NT2/D1 (cell line): ENCODE measurements around the gene NETO2.
"Not testable (repeated sequence)": the region's sequence is repeated elsewhere in the genome, so short reads cannot be mapped to it uniquely, and the experiment has no call there.

Source experiments
- DNase-seq: peaks from one replicate; pipeline ENCODE4 v3.0.0-alpha.2; 2011; ENCODE audit warnings: low read depth, low spot score
- H3K27me3 ChIP-seq: 2 replicates; pipeline ENCODE4 v1.6.0; 2011; ENCODE audit warnings: mild to moderate bottlenecking; ENCODE audit not compliant: insufficient read length, insufficient read depth
- H3K36me3 ChIP-seq: 2 replicates; pipeline ENCODE4 v1.6.1; 2011; ENCODE audit warnings: mild to moderate bottlenecking, low read length, mixed read lengths; ENCODE audit not compliant: insufficient read depth, insufficient read length
- H3K4me1 ChIP-seq: 2 replicates; pipeline ENCODE4 v1.5.1; 2011; ENCODE audit not compliant: insufficient read depth, insufficient read length
- H3K4me3 ChIP-seq: 2 replicates; pipeline ENCODE4 v1.5.1; 2011; ENCODE audit warnings: low read depth; ENCODE audit not compliant: insufficient read length
- H3K9ac ChIP-seq: 2 replicates; pipeline ENCODE4 v1.6.0; 2011; ENCODE audit warnings: low read depth; ENCODE audit not compliant: insufficient read length
- H3K9me3 ChIP-seq: 2 replicates; pipeline ENCODE4 v1.5.1; 2011; ENCODE audit warnings: mild to moderate bottlenecking, low read length; ENCODE audit not compliant: insufficient read depth
- SUZ12 ChIP-seq: IDR thresholded peaks from 2 replicates; pipeline ENCODE4 v1.6.1; 2011; ENCODE audit not compliant: insufficient read length, insufficient read depth; ENCODE audit errors: extremely low read depth
- YY1 ChIP-seq: IDR thresholded peaks from 2 replicates; pipeline ENCODE4 v1.6.1; 2011; ENCODE audit not compliant: insufficient read length, insufficient read depth
- ZNF274 ChIP-seq: IDR thresholded peaks from 2 replicates; pipeline ENCODE4 v1.6.1; 2011; ENCODE audit warnings: mild to moderate bottlenecking, low read depth, low read length

NETO2 gene

DNA sequence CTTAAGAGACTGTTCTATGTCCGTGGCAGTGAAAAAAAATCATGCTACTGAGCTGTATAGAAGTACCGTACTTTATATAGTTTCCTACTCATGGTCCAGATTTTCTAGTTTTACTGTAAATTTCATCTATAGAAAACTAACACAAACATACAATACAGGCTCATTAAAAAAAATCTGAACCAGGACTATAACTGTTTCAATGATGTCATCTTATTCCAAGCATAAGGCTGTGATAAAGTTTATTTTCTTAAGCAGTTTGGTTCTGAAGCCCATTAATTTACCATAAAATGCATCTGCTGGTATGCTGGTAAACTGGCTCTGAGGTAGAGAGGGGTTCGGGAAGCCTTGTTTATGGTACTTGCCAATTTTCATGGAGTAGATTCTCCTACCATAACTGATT lies 16.7 kb upstream of the NETO2 start:
- no peaks in the 10 kb centered on the region for H3K9me3 ChIP-seq
- H3K36me3 ChIP-seq, result peaks cover 3% of the 10 kb centered on the region
- DNase-seq, result no peak
- TF ChIP-seq SUZ12 (no peak), ZNF274 (no peak), YY1 (no peak)
- H3K4me3 ChIP-seq, result no peak overlapping the region
- no peaks in the 10 kb centered on the region for H3K27me3 ChIP-seq
- no peak overlapping the region for H3K9ac ChIP-seq
- H3K4me1 ChIP-seq, result no peaks in the 10 kb centered on the region

DNA sequence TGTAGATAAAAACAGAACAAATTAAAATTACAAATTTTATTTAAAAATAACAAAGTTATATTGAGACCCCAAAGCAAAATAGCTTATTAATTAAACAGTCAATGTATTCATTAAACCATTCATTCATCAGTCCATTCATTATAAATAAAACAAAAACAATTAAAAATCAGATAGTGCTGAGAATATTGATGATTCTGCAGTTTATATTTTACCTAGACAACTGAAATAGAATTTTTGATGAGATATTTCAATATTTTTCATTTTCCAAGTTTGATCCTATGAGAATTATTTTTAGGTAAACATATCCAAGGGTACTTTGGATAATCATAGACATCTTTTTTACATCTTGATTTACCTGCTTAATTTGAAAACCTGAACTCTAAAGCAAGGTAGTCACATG lies 15.2 kb upstream of the NETO2 start:
- TF ChIP-seq ZNF274 (no peak), YY1 (no peak), SUZ12 (no peak)
- H3K36me3 ChIP-seq, result peaks cover 3% of the 10 kb centered on the region
- no peak for DNase-seq

DNA sequence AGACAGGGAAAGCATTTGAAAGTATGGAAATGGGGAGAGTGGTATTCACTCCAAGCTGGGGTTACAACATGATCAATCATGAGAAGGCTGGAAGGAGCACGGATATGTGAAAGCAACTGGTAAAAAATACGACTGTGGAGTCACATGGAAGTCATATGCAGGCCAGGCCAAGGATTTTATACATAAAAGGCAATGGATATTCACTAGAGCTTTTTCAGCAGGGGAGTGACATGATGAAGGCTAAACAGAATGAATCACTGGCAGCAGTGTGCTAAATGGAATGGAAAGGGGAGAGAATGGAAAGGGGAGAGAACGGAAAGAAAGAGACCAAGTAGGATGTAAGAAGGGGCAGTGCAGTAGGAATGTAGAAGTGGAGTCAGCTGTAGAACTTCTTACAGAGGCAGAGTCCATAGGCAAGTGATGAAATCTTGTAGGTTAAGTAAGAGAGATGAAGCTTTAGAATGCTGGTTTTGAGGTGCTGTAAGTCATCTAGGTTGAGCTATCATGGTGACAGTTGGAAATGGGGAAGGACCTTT lies 13.0 kb upstream of the NETO2 start:
- no peak for TF ChIP-seq SUZ12
- TF ChIP-seq YY1, result no peak
- TF ChIP-seq ZNF274, result no peak
- no peak for DNase-seq
- Histone ChIP-seq H3K4me1 (no peaks in the 10 kb centered on the region), H3K9me3 (peaks cover 16% of the 10 kb centered on the region; the same call in 1 of the 2 replicates), H3K27me3 (no peaks in the 10 kb centered on the region), H3K9ac (no peak overlapping the region), H3K4me3 (no peak overlapping the region), H3K36me3 (peaks cover 3% of the 10 kb centered on the region)

More for the DNA sequence above, 15.2 kb upstream of the NETO2 start:
- no peak overlapping the region for H3K9ac ChIP-seq
- H3K4me3 ChIP-seq, result no peak overlapping the region
- no peaks in the 10 kb centered on the region for H3K4me1 ChIP-seq
- no peaks in the 10 kb centered on the region for H3K27me3 ChIP-seq
- no peaks in the 10 kb centered on the region for H3K9me3 ChIP-seq

- not testable (repeated sequence) for H3K36me3 ChIP-seq, H3K4me3 ChIP-seq, H3K27me3 ChIP-seq, DNase-seq, H3K9ac ChIP-seq, H3K4me1 ChIP-seq
- peaks cover 16% of the 10 kb centered on the region; the same call in 1 of the 2 replicates for H3K9me3 ChIP-seq
Observed at GRCh38 chr16:47152501-47152900, 8.8 kb upstream of the NETO2 start.

- Histone ChIP-seq H3K27me3 (peaks cover 9% of the 10 kb centered on the region), H3K9me3 (peaks cover 20% of the 10 kb centered on the region; the same call in 1 of the 2 replicates), H3K4me3 (no peak overlapping the region), H3K4me1 (no peaks in the 10 kb centered on the region), H3K9ac (no peak overlapping the region), H3K36me3 (no peaks in the 10 kb centered on the region)
- no peak for DNase-seq
- no peak for TF ChIP-seq SUZ12
- no peak for TF ChIP-seq ZNF274
- no peak for TF ChIP-seq YY1
Observed at GRCh38 chr16:47150067-47150466, 6.3 kb upstream of the NETO2 start.

GRCh38 chr16:47144559-47144877 lies 773 bp upstream of the NETO2 start:
- TF ChIP-seq ZNF274 (no peak), SUZ12 (no peak), YY1 (no peak)
- H3K27me3 ChIP-seq, result peaks cover 23% of the 10 kb centered on the region
- H3K4me3 ChIP-seq, result peak overlapping the region; percentile 65
- H3K9me3 ChIP-seq, result peaks cover 27% of the 10 kb centered on the region
- DNase-seq, result no peak
- H3K36me3 ChIP-seq, result peaks cover 2% of the 10 kb centered on the region
- H3K4me1 ChIP-seq, result no peaks in the 10 kb centered on the region
- peak overlapping the region; percentile 86 for H3K9ac ChIP-seq

- Histone ChIP-seq H3K9me3 (peaks cover 27% of the 10 kb centered on the region), H3K9ac (peak overlapping the region; percentile 86), H3K4me3 (peak overlapping the region; percentile 72), H3K27me3 (peaks cover 23% of the 10 kb centered on the region), H3K4me1 (no peaks in the 10 kb centered on the region), H3K36me3 (peaks cover 2% of the 10 kb centered on the region)
- peak; percentile 60 for DNase-seq
- no peak for TF ChIP-seq YY1
- no peak for TF ChIP-seq SUZ12
- no peak for TF ChIP-seq ZNF274
Observed at GRCh38 chr16:47142821-47143676, 696 bp downstream of the NETO2 start.
